ENCODE results near the gene BRIP1. TPM values are rescaled to one million over a fixed set of nuclear protein-coding genes. Genes with fewer than 3 reads are reported as not detected.

Gene BRIP1
- total and polyA plus RNA-seq, 8 donors, result 3.4 to 18.1 (median 12.1) TPM

- H3K36me3 ChIP-seq, result no peaks in the 10 kb centered on the region
- ATAC-seq (no peak), DNase-seq (no peak)
- H3K4me3 ChIP-seq, result no peak overlapping the region
- no peaks in the 10 kb centered on the region for H3K4me1 ChIP-seq
- no peak overlapping the region for H3K27ac ChIP-seq
- no peaks in the 10 kb centered on the region for H3K9me3 ChIP-seq
- H3K27me3 ChIP-seq, result no peaks in the 10 kb centered on the region
- intact Hi-C loops (cut with DNase I), result no loop called here
- TF ChIP-seq CTCF (IDR thresholded peaks at IDR 0.05), result no peak
Measured at GRCh38 chr17:61784510-61784909, 78.8 kb downstream of the BRIP1 start.

GRCh38 chr17:61783556-61784304 is 79.6 kb downstream of the BRIP1 start:
- H3K27ac ChIP-seq, result no peak overlapping the region

GRCh38 chr17:61783120-61783519 is 80.2 kb downstream of the BRIP1 start:
- Histone ChIP-seq H3K9me3 (no peaks in the 10 kb centered on the region), H3K27ac (no peak overlapping the region), H3K36me3 (no peaks in the 10 kb centered on the region), H3K4me1 (no peaks in the 10 kb centered on the region), H3K27me3 (no peaks in the 10 kb centered on the region), H3K4me3 (no peak overlapping the region)
- no peak for TF ChIP-seq CTCF (IDR thresholded peaks at IDR 0.05)
- DNase-seq (no peak), ATAC-seq (no peak)
- intact Hi-C loops (cut with DNase I), result no loop called here

More at GRCh38 chr17:61783556-61784304, 79.6 kb downstream of the BRIP1 start:
- Histone ChIP-seq H3K27me3 (no peaks in the 10 kb centered on the region), H3K36me3 (no peaks in the 10 kb centered on the region), H3K4me3 (no peak overlapping the region), H3K9me3 (no peaks in the 10 kb centered on the region), H3K4me1 (no peaks in the 10 kb centered on the region)
- no peak for TF ChIP-seq CTCF (IDR thresholded peaks at IDR 0.05)
- ATAC-seq (no peak), DNase-seq (no peak)
- intact Hi-C loops (cut with DNase I), result no loop called here

GRCh38 chr17:61782683-61783082 is 80.6 kb downstream of the BRIP1 start:
- intact Hi-C loops (cut with DNase I), result no loop called here
- TF ChIP-seq CTCF (IDR thresholded peaks at IDR 0.05), result no peak
- Histone ChIP-seq H3K27me3 (no peaks in the 10 kb centered on the region), H3K36me3 (no peaks in the 10 kb centered on the region), H3K27ac (no peak overlapping the region), H3K4me1 (no peaks in the 10 kb centered on the region), H3K4me3 (no peak overlapping the region), H3K9me3 (no peaks in the 10 kb centered on the region)
- ATAC-seq, result no peak
- no peak for DNase-seq

DNA sequence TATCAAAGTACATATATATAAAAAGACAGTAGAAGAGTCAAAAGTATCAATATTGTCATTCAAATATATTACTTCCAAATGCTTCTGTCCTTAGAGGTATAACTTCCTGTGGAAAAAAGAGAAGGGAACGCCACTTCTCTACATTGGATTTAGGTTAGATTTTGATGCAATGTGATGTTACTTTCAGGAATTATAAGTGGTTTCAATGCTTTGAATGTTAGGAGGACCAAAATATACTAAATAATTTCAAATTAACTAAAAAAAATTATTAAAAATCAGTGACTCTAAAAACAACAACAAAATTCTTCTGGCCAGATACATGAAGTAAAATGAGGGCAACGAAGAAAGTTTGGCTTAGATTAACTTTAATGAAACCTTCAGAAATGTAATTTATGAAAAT is 88.0 kb downstream of the BRIP1 start:
- Histone ChIP-seq H3K4me3 (no peak overlapping the region), H3K27ac (no peak overlapping the region), H3K36me3 (peaks cover 0 to 4% of the 10 kb centered on the region in 2 donors), H3K4me1 (no peaks in the 10 kb centered on the region), H3K9me3 (peaks cover 4 to 14% of the 10 kb centered on the region in 2 donors), H3K27me3 (no peaks in the 10 kb centered on the region)
- intact Hi-C loops (cut with DNase I), result no loop called here
- DNase-seq (no peak), ATAC-seq (no peak)
- no peak for TF ChIP-seq CTCF (IDR thresholded peaks at IDR 0.05)

Data from left lung (tissue), 10 donors.